Measurements from ENCODE around the gene MPZL1.
A peak's percentile ranks its signal among the peaks of the same experiment; 100 is the strongest.

Gene MPZL1

GRCh38 chr1:167707942-167708341 lies 13.8 kb upstream of the MPZL1 start:
- CTCF ChIA-PET = interaction anchor here (0.6 to 1.0 kb wide), 2 partner anchors 27 to 108 kb away, joined by 3 read pairs; no protein-coding TSS in a partner anchor
- no peak for TF ChIP-seq CTCF (conservative IDR thresholded peaks at IDR 0.05; ENCODE audit: low read depth)
- peak; percentile 48 for DNase-seq (ENCODE audit: low spot score)
- H3K27ac ChIP-seq = no peak overlapping the region
- POLR2A ChIA-PET (ENCODE audit: low non-redundant PET) = no interaction called here

GRCh38 chr1:167708940-167709389 lies 12.8 kb upstream of the MPZL1 start:
- no peak for TF ChIP-seq CTCF (conservative IDR thresholded peaks at IDR 0.05; ENCODE audit: low read depth)
- ChIA-PET POLR2A (ENCODE audit: low non-redundant PET) (no interaction called here), CTCF (interaction anchor here (0.6 kb wide), 1 partner anchor 58 kb away, joined by 4 read pairs; no protein-coding TSS in a partner anchor)
- no peak for DNase-seq (ENCODE audit: low spot score)
- no peak overlapping the region for H3K27ac ChIP-seq

- CTCF ChIA-PET = no interaction called here
- POLR2A ChIA-PET (ENCODE audit: low non-redundant PET) = no interaction called here
- TF ChIP-seq CTCF (conservative IDR thresholded peaks at IDR 0.05; ENCODE audit: low read depth) = no peak
- DNase-seq (ENCODE audit: low spot score) = no peak
- H3K27ac ChIP-seq = no peak overlapping the region
Measured at GRCh38 chr1:167710836-167711235, 10.9 kb upstream of the MPZL1 start.

- DNase-seq (ENCODE audit: low spot score) = no peak
- ChIA-PET CTCF (no interaction called here), POLR2A (ENCODE audit: low non-redundant PET) (no interaction called here)
- no peak for TF ChIP-seq CTCF (conservative IDR thresholded peaks at IDR 0.05; ENCODE audit: low read depth)
- no peak overlapping the region for H3K27ac ChIP-seq
Measured at GRCh38 chr1:167711797-167712196, 10.0 kb upstream of the MPZL1 start.

- CTCF ChIA-PET = interaction anchor here (1.2 kb wide), 1 partner anchor 25 kb away, joined by 4 read pairs; no protein-coding TSS in a partner anchor
- DNase-seq (ENCODE audit: low spot score) = no peak
- TF ChIP-seq CTCF (conservative IDR thresholded peaks at IDR 0.05; ENCODE audit: low read depth) = no peak
- POLR2A ChIA-PET (ENCODE audit: low non-redundant PET) = interaction anchor here (0.6 to 0.7 kb wide), 4 partner anchors 39 to 474 kb away, joined by 3 to 6 read pairs (median 4); no protein-coding TSS in a partner anchor
- H3K27ac ChIP-seq = peak overlapping the region; percentile 91
Measured at GRCh38 chr1:167713330-167714081, 8.3 kb upstream of the MPZL1 start.

- ChIA-PET CTCF (interaction anchor here (1.2 to 1.4 kb wide), 2 partner anchors 26 to 494 kb away, joined by 3 to 4 read pairs; partner anchors contain the start of gene POU2F1), POLR2A (ENCODE audit: low non-redundant PET) (interaction anchor here (0.6 to 0.7 kb wide), 4 partner anchors 39 to 473 kb away, joined by 3 to 6 read pairs (median 4); no protein-coding TSS in a partner anchor)
- no peak for TF ChIP-seq CTCF (conservative IDR thresholded peaks at IDR 0.05; ENCODE audit: low read depth)
- H3K27ac ChIP-seq = peak overlapping the region; percentile 91
- peak; percentile 70 for DNase-seq (ENCODE audit: low spot score)
Measured at GRCh38 chr1:167714098-167714438, 7.7 kb upstream of the MPZL1 start.

Data from RWPE1 (cell line).